RPMI8226 (cell line): ENCODE data around the gene CCDC9B.

ENCODE experiments used
- DNase-seq: peaks from one replicate; pipeline ENCODE4 v3.0.0-alpha.2; 2015

CCDC9B gene

DNA sequence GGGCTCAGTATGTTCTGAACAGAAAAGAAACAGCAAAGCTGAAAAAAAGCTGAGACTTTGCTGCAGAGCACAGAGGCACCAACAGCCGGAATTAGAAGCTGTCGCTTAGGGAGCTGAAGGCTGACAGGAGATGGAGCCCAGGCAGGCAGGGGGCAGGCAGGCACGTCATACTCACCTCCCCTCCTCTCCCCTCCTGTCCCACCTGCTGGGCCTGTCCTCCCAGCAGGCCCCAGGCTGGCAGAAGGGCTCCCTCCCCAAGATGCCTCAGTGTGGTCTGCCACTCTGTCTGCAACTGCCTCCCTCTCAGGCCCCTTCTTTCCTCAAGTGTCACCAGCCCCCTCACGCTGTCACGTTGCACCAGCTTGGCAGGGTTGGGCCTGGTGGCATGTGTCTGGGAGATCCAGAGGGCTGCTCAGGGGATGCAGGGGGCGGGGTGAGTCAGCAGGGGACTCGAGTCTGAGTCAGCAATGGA is 54.6 kb downstream of the CCDC9B start:
- no peak for DNase-seq

DNA sequence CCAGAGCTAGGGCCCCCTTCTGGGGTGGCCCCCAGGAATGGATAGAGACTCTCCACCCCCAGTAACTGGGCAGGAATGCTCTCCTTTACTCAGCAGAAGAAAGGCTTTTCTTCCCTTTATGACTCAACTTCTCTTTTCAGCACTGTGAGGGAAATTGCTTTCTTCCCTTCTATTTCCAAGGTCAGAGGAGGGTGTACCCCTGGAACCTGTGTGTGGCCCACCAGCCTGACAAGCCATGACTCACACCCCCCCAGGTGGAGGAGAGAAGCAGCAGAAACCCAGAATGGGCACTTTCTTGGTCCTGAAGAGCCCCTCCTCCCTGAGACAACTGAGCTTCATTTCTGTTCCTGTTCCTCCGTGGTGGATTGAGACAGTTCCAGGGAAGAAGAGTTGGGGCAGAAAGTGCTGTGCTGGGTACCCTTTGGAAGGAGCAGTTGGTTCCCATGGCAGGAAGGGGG is 55.2 kb downstream of the CCDC9B start:
- no peak for DNase-seq

- no peak for DNase-seq
These were observed 55.6 kb downstream of the CCDC9B start for GRCh38 chr15:40285151-40285550.

DNA sequence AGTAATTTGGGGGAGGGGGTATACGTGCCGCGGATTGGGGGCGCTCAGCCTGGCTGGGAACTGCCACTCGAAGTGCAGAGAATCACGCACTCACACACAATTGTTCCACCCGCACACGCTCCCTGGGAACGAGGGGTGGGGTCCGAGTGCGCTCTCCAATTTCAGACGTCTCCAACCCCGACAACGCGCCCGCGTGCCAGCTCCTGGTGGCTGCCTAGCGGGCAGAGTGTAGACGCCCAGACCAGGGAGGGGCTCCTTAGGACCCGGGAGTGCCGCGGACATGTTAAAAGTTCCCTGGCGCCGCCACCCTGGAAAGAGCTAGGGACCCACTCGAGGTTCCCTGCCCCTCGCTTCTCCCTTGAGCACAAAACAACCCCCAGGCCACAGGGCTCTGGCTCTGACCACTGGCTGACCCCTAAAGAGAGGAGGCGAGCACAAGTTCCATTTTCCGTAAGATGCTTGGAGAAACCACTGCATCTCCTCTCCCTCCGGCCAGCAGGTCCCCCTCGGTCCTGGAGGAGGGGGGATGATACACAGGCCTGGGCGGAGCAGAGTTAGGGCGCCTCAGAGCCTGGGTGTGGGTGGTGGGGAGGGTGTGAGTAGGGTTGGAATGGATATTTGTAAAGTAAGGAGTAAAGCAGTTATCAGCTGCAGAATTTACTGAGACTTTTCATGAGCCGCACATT is 57.0 kb downstream of the CCDC9B start:
- no peak for DNase-seq

GRCh38 chr15:40282869-40283614 is 57.7 kb downstream of the CCDC9B start, which contains the start of gene ANKRD63:
Gene ANKRD63 (minus strand): TSS chr15:40283064. CDS start chr15:40282586, 478 bp downstream.
- DNase-seq, result peak; percentile 57

- DNase-seq, result peak; percentile 74
These were observed 58.4 kb downstream of the CCDC9B start for GRCh38 chr15:40282147-40282868.

DNA sequence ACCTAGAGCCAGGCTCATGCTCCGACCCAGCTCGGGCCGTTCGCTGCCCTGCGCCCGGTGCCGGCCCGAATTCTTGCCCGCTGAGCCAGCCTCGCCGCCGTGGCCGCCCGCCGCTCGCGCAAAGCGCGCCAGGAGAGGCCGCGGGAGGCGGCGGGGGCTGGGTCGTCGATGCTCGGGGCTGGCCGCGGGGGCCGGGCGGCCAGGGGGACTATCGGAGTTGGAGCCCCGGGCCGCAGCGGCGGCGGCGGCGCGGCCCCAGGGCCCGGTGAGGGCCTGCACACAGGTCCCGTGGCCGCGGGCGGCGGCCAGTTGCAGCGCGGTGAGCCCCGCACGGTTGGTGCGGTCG is 59.0 kb downstream of the CCDC9B start:
- no peak for DNase-seq
